ENCODE data around the gene PARVA. TPM values are rescaled to one million over a fixed set of nuclear protein-coding genes. Genes with fewer than 3 reads are reported as not detected.

The PARVA gene
- total and polyA plus RNA-seq, 2 of the 8 experiments (the other 6 are each of a cell fraction or from before 2014, with no cell fraction given), result 3.1 to 13.5 TPM

DNA sequence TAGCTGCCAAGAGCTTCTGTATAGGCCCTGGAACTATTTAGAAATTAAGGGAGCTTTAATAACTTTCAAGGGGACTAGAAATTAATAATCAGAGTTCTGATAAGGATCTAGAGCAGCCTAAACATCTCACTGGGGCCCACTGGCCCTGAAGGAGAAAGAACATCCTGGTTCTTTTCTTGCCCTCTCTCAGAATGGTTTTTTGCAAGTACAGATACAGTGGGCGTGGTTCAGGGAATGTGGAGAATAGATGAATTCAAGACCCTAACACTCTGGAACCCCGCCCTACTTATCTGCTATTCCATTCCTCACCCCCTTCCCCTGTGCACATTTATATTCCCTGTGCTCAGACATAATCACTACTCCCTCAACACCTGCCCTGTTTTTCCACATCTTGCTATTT lies 90.2 kb downstream of the PARVA start:
- no peaks in the 10 kb centered on the region for H3K23me2 ChIP-seq (ENCODE audit: low read depth, low read length)
- no peaks in the 10 kb centered on the region for H3K79me2 ChIP-seq (ENCODE audit: control insufficient read depth in 1 of 2, insufficient read depth in 2 of 2, low read length in 2 of 2)
- no peak for DNase-seq (ENCODE audit: low read depth in 1 of 2, low spot score in 2 of 2)
- H2BK20ac ChIP-seq (ENCODE audit: low read length), result no peak overlapping the region
- no peaks in the 10 kb centered on the region for H4K20me1 ChIP-seq (replicated peaks in 1 of 2; ENCODE audit: control insufficient read depth in 1 of 2, insufficient read depth in 2 of 2, low read length in 2 of 2)
- H2BK15ac ChIP-seq (ENCODE audit: low read length), result no peak overlapping the region
- no peak overlapping the region for H3K4me2 ChIP-seq (ENCODE audit: insufficient read depth in 1 of 2, low read depth in 2 of 2, low read length in 2 of 2)
- H2BK5ac ChIP-seq (ENCODE audit: low read depth, low read length), result no peak overlapping the region
- no peak for FAIRE-seq
- no peak overlapping the region for H2BK12ac ChIP-seq (ENCODE audit: low read depth, low read length)
- CTCF ChIA-PET (ENCODE audit: partially characterized antibody), result no interaction called here
- H3K36me3 ChIP-seq (ENCODE audit: control insufficient read depth in 2 of 4, insufficient read depth in 4 of 4, low read length in 3 of 4), result no peaks in the 10 kb centered on the region
- H4K91ac ChIP-seq (replicated peaks; ENCODE audit: insufficient read length, low read length), result no peak overlapping the region
- H3K56ac ChIP-seq (replicated peaks; ENCODE audit: insufficient read length, low read depth, low read length), result no peak overlapping the region
- H2AK5ac ChIP-seq (ENCODE audit: low read depth, low read length), result no peak overlapping the region
- H3K9me3 ChIP-seq (ENCODE audit: insufficient read depth in 2 of 2, low read depth in 1 of 2, low read length in 1 of 2), result peaks cover 3 to 12% of the 10 kb centered on the region in 2 experiments; a peak in 2 of 4 replicates
- H3K18ac ChIP-seq (ENCODE audit: extremely low read depth, low read length), result no peak overlapping the region
- no peak overlapping the region for H4K5ac ChIP-seq (ENCODE audit: insufficient read length, low read depth, low read length)
- no peak overlapping the region for H2AFZ ChIP-seq (ENCODE audit: low read length)
- H3K27me3 ChIP-seq (replicated peaks in 1 of 4; ENCODE audit: control insufficient read depth in 3 of 4, extremely low read depth in 1 of 4, insufficient read depth in 3 of 4, low read length in 3 of 4), result no peaks in the 10 kb centered on the region
- WGBS, 2 experiments (ENCODE audit: extremely low coverage in 1 of 2, insufficient coverage in 1 of 2, insufficient read length in 1 of 2, insufficient replicate concordance in 2 of 2, low coverage in 1 of 2, low lambda C conversion rate in 2 of 2, missing lambda C conversion rate in 1 of 2), result 96% methylated on average over 2 of the region's 2 CpGs; no CpG with 5 or more reads in 1 of the 2 experiments
- H3K14ac ChIP-seq (ENCODE audit: insufficient read length), result no peak overlapping the region
- H3K4me3 ChIP-seq (ENCODE audit: extremely low read depth in 1 of 4, insufficient read depth in 2 of 4, low read depth in 3 of 4, low read length in 4 of 4), result no peak overlapping the region
- no peak overlapping the region for H3K9ac ChIP-seq (replicated peaks in 1 of 4; ENCODE audit: extremely low read depth in 1 of 4, low read depth in 3 of 4, low read length in 3 of 4)
- POLR2A ChIA-PET (ENCODE audit: partially characterized antibody), result no interaction called here
- no peak overlapping the region for H3K23ac ChIP-seq (ENCODE audit: insufficient read length)
- H3K27ac ChIP-seq (ENCODE audit: low read depth, low read length), result no peak overlapping the region
- no peak overlapping the region for H3K4ac ChIP-seq (replicated peaks; ENCODE audit: insufficient read length, low read depth, low read length)
- H4K8ac ChIP-seq (ENCODE audit: extremely low read depth, insufficient read depth, low read length), result no peak overlapping the region
- H2BK120ac ChIP-seq (replicated peaks; ENCODE audit: low read depth, low read length), result no peak overlapping the region
- H3K79me1 ChIP-seq (ENCODE audit: low read depth, low read length), result 0 out of 2 replicates have a peak, but pooled peaks cover 2% of the 10 kb centered on the region
- TF ChIP-seq HDAC2 (IDR thresholded peaks at IDR 0.05; ENCODE audit: borderline replicate concordance in 1 of 2, low read depth in 2 of 2, low read length in 2 of 2), result no peak
- TF ChIP-seq POLR2AphosphoS5 (IDR thresholded peaks at IDR 0.05; ENCODE audit: low read depth, low read length), result no peak
- TF ChIP-seq MAFK (IDR thresholded peaks at IDR 0.05; ENCODE audit: low read depth, low read length), result no peak
- TF ChIP-seq POLR2A (IDR thresholded peaks at IDR 0.05; ENCODE audit: control extremely low read depth in 1 of 2, low read depth in 2 of 2, low read length in 2 of 2), result no peak
- no peak for TF ChIP-seq POU5F1 (IDR thresholded peaks at IDR 0.05; ENCODE audit: low read depth, low read length)
- no peak for TF ChIP-seq SP2 (IDR thresholded peaks at IDR 0.05; ENCODE audit: low read length)
- no peak for TF ChIP-seq USF2 (IDR thresholded peaks at IDR 0.05; ENCODE audit: low read length)
- H3K4me1 ChIP-seq (replicated peaks in 1 of 4; ENCODE audit: control insufficient read depth in 3 of 4, insufficient read depth in 4 of 4, low read length in 3 of 4), result no peaks in the 10 kb centered on the region

Measured in H1 (cell line).